Superior temporal gyrus (tissue), 1 donor: ENCODE results near the gene ADM2.
"Not testable (repeated sequence)": the region's sequence is repeated elsewhere in the genome, so short reads cannot be mapped to it uniquely, and the experiment has no call there.

Source experiments
- DNase-seq: peaks from one replicate; pipeline ENCODE4 v3.0.0-alpha.2; 2016; ENCODE audit errors: extremely low spot score

The ADM2 gene

GRCh38 chr22:50481440-50482106 is at the start of gene ADM2:
TSS of gene ADM2 (plus strand) at chr22:50481543. CDS start at chr22:50481848, 305 bp downstream.
- no peak for DNase-seq

GRCh38 chr22:50432131-50432876 is 49.0 kb upstream of the ADM2 start:
- DNase-seq, result no peak

GRCh38 chr22:50432877-50433510 is 48.3 kb upstream of the ADM2 start:
- DNase-seq, result not testable (repeated sequence)

- DNase-seq, result no peak
These were observed 46.5 kb upstream of the ADM2 start for GRCh38 chr22:50434849-50435248.

GRCh38 chr22:50435291-50436014 is 45.9 kb upstream of the ADM2 start:
- no peak for DNase-seq

GRCh38 chr22:50436015-50436830 is 45.1 kb upstream of the ADM2 start:
- DNase-seq, result no peak

- no peak for DNase-seq
These were observed 44.5 kb upstream of the ADM2 start for GRCh38 chr22:50436841-50437341.

GRCh38 chr22:50437511-50438304 is 43.6 kb upstream of the ADM2 start:
- no peak for DNase-seq

GRCh38 chr22:50438305-50439275 is 42.8 kb upstream of the ADM2 start:
- DNase-seq, result no peak

- no peak for DNase-seq
These were observed 42.0 kb upstream of the ADM2 start for GRCh38 chr22:50439314-50439870.

- DNase-seq, result no peak
These were observed 41.4 kb upstream of the ADM2 start for GRCh38 chr22:50439871-50440331.

GRCh38 chr22:50440544-50441249 is 40.6 kb upstream of the ADM2 start:
- no peak for DNase-seq

GRCh38 chr22:50441428-50441993 is 39.8 kb upstream of the ADM2 start:
- no peak for DNase-seq

- no peak for DNase-seq
These were observed 38.1 kb upstream of the ADM2 start for GRCh38 chr22:50443197-50443596.

GRCh38 chr22:50443801-50444625 is 37.3 kb upstream of the ADM2 start:
- no peak for DNase-seq

- DNase-seq, result no peak
These were observed 36.7 kb upstream of the ADM2 start for GRCh38 chr22:50444663-50445062.
